Measurements from ENCODE around the gene MS4A6A. TPM values are rescaled to one million over a fixed set of nuclear protein-coding genes. Genes with fewer than 3 reads are reported as not detected.
"Not testable (repeated sequence)": the region's sequence is repeated elsewhere in the genome, so short reads cannot be mapped to it uniquely, and the experiment has no call there.

Gene MS4A6A
- total RNA-seq, 3 donors from 2014 or later, result 35.1 to 341 (median 68.9) TPM

DNA sequence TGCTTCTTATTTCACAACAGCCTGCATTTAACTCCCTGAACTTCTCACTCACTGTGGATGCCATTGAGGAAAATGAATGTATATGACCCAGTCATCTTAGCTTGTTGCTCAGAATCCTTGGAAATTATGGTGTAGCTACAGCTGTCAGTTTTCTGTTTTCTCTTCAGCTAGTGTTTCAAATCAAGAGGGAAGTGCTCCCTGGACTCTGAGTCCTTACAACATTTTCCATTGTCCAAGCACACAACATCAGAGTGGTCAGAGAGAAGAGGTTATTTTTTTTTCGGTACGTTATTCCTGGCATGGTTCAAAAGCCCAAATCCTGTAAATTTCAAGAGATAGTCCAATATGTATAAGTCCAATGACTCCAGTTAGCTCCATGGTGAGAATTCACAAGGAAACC, 23.6 kb downstream of the MS4A6A start:
- Histone ChIP-seq H3K4me1 (no peaks in the 10 kb centered on the region), H3K27me3 (no peaks in the 10 kb centered on the region), H3K27ac (no peak overlapping the region), H3K36me3 (no peaks in the 10 kb centered on the region), H3K4me3 (no peak overlapping the region), H3K9me3 (no peaks in the 10 kb centered on the region)
- no peak for DNase-seq (ENCODE audit: low spot score in 2 of 2)
- intact Hi-C loops (cut with DNase I; ENCODE audit: low total_unique reads), result no loop called here
- TF ChIP-seq, protein P1, sequence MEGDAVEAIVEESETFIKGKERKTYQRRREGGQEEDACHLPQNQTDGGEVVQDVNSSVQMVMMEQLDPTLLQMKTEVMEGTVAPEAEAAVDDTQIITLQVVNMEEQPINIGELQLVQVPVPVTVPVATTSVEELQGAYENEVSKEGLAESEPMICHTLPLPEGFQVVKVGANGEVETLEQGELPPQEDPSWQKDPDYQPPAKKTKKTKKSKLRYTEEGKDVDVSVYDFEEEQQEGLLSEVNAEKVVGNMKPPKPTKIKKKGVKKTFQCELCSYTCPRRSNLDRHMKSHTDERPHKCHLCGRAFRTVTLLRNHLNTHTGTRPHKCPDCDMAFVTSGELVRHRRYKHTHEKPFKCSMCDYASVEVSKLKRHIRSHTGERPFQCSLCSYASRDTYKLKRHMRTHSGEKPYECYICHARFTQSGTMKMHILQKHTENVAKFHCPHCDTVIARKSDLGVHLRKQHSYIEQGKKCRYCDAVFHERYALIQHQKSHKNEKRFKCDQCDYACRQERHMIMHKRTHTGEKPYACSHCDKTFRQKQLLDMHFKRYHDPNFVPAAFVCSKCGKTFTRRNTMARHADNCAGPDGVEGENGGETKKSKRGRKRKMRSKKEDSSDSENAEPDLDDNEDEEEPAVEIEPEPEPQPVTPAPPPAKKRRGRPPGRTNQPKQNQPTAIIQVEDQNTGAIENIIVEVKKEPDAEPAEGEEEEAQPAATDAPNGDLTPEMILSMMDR (IDR thresholded peaks at IDR 0.05), result no peak
- no peak for TF ChIP-seq POLR2A (IDR thresholded peaks at IDR 0.05)
- TF ChIP-seq POLR2AphosphoS5 (IDR thresholded peaks at IDR 0.05), result no peak

DNA sequence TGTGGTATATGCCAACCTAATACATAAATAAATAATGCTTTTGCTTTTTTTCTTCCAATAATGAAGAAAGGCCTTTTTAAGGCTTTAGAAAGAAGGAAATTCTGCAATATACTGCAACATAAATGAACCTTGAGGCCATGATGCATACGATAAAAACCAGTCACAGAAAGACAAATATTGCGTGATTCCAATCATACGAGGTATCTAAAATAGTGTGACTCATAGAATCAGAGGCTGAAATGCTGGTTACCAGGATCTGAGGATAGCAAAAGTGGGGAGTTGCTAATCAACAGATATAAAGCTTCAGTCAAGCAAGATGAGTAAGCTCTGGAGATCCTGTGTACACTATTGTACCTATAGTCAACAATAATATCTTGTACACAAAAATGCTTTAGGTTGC, 24.2 kb downstream of the MS4A6A start:
- TF ChIP-seq, protein P1 (IDR thresholded peaks at IDR 0.05), result no peak
- no peak for TF ChIP-seq POLR2A (IDR thresholded peaks at IDR 0.05)
- no peak for TF ChIP-seq POLR2AphosphoS5 (IDR thresholded peaks at IDR 0.05)
- no peaks in the 10 kb centered on the region for H3K9me3 ChIP-seq
- intact Hi-C loops (cut with DNase I; ENCODE audit: low total_unique reads), result no loop called here
- H3K4me1 ChIP-seq, result no peaks in the 10 kb centered on the region
- no peak overlapping the region for H3K27ac ChIP-seq
- no peaks in the 10 kb centered on the region for H3K27me3 ChIP-seq
- no peak overlapping the region for H3K4me3 ChIP-seq
- no peaks in the 10 kb centered on the region for H3K36me3 ChIP-seq
- no peak for DNase-seq (ENCODE audit: low spot score in 2 of 2)

DNA sequence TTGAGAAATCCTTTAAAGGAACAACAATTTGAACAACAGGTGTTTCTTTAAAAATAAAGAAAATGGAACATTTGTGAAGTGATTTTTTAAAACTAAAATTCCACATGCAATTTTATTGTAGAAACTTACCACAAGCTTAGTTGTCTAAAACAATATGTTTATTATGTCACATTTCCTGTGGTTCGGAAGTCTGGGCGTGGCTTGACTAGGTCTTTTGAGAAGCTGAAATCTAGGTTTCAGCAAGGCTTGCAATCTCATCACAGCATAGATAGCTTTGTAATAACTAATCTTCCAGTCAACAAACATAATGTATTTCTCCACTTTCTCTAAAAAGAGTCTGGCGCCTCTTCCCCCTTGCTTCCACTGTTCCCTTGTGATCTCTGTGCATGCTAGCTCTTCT, 27.0 kb downstream of the MS4A6A start:
- no peak overlapping the region for H3K4me3 ChIP-seq
- no peaks in the 10 kb centered on the region for H3K4me1 ChIP-seq
- intact Hi-C loops (cut with DNase I; ENCODE audit: low total_unique reads), result no loop called here
- no peaks in the 10 kb centered on the region for H3K36me3 ChIP-seq
- no peak for DNase-seq (ENCODE audit: low spot score in 2 of 2)
- no peak for TF ChIP-seq POLR2A (IDR thresholded peaks at IDR 0.05)
- H3K27me3 ChIP-seq, result no peaks in the 10 kb centered on the region
- no peaks in the 10 kb centered on the region for H3K9me3 ChIP-seq
- no peak overlapping the region for H3K27ac ChIP-seq

DNA sequence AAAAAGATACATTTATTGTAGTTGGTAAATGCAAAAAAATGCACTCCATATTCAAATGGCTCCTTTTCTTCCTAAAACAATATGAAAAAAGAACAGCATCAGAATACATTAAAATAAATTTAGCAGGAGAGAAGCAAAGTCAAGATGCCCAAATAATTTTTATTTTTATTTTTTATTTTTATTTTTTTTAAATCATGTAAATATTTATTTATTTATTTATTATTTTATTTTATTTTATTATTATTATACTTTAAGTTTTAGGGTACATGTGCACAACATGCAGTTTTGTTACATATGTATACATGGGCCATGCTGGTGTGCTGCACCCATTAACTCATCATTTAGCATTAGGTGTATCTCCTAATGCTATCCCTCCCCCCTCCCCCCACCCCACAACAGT, 30.2 kb downstream of the MS4A6A start:
- H3K4me3 ChIP-seq; H3K4me1 ChIP-seq; H3K36me3 ChIP-seq; H3K9me3 ChIP-seq; H3K27ac ChIP-seq; H3K27me3 ChIP-seq; DNase-seq (ENCODE audit: low spot score in 2 of 2); intact Hi-C loops (cut with DNase I; ENCODE audit: low total_unique reads): not testable (repeated sequence)

DNA sequence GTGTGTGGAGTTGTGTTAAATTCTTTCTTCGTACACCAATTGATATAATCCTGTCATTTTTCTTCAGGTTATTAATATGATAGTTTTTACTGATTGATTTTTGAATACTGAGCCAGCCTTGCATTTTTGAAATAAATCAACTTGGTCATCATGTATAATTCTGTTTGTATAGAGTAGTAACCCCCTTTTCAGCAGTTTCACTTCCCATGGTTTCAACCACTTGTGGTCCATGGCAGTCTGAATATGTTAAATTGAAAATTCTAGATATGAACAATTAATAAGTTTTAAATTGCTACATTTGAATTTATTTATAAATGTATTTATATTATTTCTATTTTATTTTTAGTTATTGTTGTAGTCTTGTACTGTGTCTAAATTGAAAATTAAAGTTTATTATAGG, 32.6 kb downstream of the MS4A6A start:
- H3K27me3 ChIP-seq, result no peaks in the 10 kb centered on the region
- no peaks in the 10 kb centered on the region for H3K9me3 ChIP-seq
- H3K27ac ChIP-seq, result no peak overlapping the region
- no peaks in the 10 kb centered on the region for H3K36me3 ChIP-seq
- DNase-seq (ENCODE audit: low spot score in 2 of 2), result no peak
- TF ChIP-seq, protein P1 (IDR thresholded peaks at IDR 0.05), result no peak
- TF ChIP-seq POLR2A (IDR thresholded peaks at IDR 0.05) (no peak), POLR2AphosphoS5 (IDR thresholded peaks at IDR 0.05) (no peak)
- intact Hi-C loops (cut with DNase I; ENCODE audit: low total_unique reads), result no loop called here
- H3K4me1 ChIP-seq, result no peaks in the 10 kb centered on the region
- H3K4me3 ChIP-seq, result no peak overlapping the region

DNA sequence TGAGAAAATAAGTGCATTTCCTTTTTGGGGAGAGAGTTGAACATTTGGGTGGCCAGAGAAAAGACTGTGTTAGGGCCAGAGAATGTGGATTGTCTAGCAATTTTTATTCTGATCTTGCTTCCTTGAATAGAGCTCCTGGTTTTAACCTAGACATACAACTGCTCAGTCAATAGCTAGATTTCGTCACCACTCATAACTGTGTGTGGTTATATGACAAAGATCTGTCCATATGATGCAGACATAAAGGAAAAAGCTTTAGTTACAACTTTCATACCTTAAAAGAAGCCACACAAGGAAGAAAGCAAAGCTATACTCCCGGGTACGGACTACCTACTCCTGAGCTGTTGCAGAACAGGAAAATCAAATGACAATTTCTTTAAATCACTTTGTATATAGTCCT, 37.2 kb downstream of the MS4A6A start:
- TF ChIP-seq, protein P1 (IDR thresholded peaks at IDR 0.05), result no peak
- TF ChIP-seq POLR2AphosphoS5 (IDR thresholded peaks at IDR 0.05) (no peak), POLR2A (IDR thresholded peaks at IDR 0.05) (no peak)
- H3K9me3 ChIP-seq, result no peaks in the 10 kb centered on the region
- no peaks in the 10 kb centered on the region for H3K27me3 ChIP-seq
- intact Hi-C loops (cut with DNase I; ENCODE audit: low total_unique reads), result no loop called here
- no peaks in the 10 kb centered on the region for H3K4me1 ChIP-seq
- no peak for DNase-seq (ENCODE audit: low spot score in 2 of 2)
- H3K27ac ChIP-seq, result no peak overlapping the region
- H3K36me3 ChIP-seq, result no peaks in the 10 kb centered on the region
- H3K4me3 ChIP-seq, result no peak overlapping the region
